Fibroblast of skin of abdomen (primary cell): ENCODE measurements around the gene IQGAP2.

Source experiments
- DNase-seq: peaks from one replicate; pipeline ENCODE4 v3.0.0-alpha.2; 2013

IQGAP2 gene

DNA sequence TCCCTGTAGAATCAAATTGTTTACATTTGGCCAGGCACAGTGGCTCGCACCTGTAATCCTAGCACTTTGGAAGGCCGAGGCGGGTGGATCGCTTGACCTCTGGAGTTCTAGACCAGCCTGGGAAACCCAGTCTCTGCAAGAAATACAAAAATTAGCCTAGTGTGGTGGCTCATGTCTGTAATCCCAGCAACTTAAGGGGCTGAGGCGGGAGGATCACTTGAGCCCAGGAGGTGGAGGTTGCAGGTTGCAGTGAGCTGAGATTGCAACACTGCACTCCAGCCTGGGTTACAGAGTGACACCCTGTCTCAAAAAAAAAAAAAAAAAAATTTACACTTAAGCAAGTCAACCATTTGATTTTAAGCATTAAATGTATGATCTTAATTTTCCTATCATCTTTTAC is 17.5 kb upstream of the IQGAP2 start:
- DNase-seq = no peak

GRCh38 chr5:76386360-76386759 is 16.7 kb upstream of the IQGAP2 start:
- no peak for DNase-seq

- DNase-seq = no peak
Observed at GRCh38 chr5:76388236-76388635, 14.8 kb upstream of the IQGAP2 start.

GRCh38 chr5:76388791-76389512 is 14.1 kb upstream of the IQGAP2 start:
- no peak for DNase-seq

DNA sequence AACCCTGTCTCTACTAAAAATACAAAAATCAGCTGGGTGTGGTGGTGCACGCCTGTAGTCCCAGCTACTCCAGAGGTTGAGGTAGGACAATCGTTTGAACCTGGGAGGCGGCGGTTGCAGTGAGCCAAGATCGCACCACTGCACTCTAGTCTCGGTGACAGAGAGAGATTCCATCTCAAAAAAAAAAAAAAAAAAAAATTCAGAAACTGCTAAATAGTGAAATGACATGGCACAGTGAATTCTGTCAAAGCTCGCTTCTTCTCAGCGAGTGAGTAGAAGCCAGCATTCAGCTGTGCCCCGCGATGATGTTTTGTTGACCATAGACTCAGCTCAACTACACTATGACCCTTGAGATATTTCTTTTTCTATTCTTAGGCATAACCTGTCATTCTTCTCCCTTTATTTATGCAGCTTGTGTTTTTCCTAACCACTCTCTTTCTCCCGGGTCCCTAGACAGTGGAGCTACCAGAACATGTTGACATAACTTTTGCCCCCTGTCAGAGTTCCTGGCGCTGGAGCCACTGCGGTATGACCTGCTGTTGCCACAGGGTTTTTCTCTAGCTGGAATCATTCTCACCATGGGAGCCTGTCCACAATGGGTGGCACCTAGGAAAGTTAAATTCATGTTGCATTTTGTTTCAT is 13.5 kb upstream of the IQGAP2 start:
- DNase-seq = no peak

GRCh38 chr5:76391014-76391413 is 12.1 kb upstream of the IQGAP2 start:
- DNase-seq = no peak

DNA sequence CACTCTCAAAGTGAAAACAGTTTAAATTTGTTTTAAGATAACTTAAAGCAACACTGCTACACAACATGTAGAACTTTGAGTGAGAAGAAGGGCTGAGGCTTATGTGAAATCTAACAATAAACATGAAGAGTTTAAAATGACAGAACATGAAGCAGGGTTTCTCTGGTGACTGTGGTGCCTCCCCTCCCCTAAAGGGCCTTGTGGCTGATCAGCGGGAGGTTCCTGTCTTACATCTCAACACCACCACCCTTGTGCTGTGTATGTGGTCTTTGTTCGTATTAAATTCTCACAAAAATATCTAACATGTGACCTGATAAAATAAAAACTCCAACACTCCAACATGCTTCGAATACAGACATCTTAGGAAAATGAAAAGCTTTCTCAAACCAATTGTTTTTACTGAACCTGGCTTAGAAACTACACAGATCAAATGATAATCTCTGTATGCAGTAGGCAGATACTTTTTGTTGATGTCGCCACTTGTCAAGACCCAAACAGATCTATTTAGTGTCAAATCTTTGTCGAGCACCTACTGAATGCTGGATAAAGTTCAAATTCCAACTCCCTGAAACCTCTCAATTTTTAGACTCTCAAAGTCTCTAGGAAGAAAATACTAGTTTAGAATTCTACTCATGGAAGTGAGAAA is 9.9 kb upstream of the IQGAP2 start:
- no peak for DNase-seq

DNA sequence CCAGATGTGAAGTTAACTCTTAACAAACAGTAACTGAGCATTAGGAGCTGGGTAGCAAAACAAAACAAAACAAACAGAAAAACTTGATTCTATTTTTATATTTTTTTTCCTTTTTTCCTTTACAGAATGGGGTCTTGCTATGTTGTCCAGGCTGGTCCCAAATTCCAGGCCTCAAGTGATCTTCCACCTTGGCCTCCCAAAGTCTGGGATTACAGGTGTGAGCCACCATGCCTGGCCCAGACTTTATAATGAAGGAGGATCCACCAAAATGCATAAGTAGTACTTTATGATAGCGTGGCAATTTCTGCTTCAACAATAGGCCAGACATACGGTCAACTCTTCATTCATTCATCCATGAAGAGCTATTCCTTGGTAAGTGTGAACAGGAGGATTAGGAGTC is 5.9 kb upstream of the IQGAP2 start:
- DNase-seq = no peak

DNA sequence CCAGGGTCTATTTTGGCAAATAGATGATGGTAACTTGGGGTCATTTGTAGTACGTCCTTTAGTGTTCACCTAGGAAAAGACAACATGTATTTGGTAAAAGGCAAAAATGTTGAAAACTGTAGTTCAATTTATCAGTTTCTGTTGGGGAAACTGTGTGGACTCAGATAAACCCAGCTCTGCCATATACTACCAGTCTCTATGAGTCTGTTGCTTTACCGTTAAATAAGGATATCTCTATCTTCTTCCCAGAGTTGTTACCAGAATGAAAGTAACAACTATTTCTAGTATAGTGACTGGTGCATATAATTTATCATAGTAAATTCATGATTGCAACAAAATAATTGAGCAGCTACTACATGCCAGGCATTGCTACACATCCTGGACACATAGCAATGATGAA is 3.8 kb upstream of the IQGAP2 start:
- DNase-seq = no peak

DNA sequence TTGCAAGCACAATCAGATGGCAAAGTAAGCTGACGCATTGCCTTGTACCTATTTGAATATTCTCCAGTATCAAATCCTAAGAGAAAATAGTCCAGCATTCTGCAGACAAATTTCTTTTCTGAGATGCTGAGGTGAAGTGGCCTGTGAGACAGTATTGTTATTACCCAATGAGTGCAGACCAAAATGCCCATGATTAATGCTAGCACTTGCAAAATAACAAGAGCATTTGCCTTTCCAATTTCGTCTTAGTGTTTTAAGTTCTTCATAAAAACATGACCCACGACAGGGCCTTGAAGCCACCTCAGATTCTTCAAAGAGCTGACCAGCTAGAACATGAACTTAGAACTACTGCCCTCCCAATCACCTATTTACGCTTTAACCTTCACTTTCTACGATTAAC is 2.6 kb upstream of the IQGAP2 start:
- DNase-seq = no peak

GRCh38 chr5:76401801-76402250 is 1.3 kb upstream of the IQGAP2 start:
- DNase-seq = no peak

- DNase-seq = peak; percentile 4
Observed at GRCh38 chr5:76402251-76402885, 717 bp upstream of the IQGAP2 start.

DNA sequence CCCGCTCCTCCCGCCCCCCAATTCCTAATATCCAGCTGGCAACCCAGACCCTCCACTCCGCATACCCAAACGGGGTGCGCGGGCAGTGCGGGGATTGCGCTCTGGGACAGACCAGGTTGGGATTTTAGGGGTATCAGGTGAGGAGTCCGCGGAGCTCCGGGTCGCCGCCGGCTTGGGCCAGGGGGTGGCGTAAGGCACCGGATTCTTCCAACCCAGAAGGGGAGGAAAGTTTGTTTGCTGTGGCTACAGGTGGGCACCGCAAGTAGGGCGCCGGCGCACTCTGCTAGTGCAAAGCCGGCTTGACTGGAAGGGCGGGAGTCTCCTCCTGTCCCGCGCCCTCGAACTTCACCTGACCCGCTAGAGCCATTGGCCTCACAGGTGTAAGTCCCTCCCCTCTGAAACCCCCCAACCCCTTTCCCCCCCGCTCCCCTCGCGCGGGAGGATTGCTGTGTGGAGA is 709 bp downstream of the IQGAP2 start:
- DNase-seq = peak; percentile 2

DNA sequence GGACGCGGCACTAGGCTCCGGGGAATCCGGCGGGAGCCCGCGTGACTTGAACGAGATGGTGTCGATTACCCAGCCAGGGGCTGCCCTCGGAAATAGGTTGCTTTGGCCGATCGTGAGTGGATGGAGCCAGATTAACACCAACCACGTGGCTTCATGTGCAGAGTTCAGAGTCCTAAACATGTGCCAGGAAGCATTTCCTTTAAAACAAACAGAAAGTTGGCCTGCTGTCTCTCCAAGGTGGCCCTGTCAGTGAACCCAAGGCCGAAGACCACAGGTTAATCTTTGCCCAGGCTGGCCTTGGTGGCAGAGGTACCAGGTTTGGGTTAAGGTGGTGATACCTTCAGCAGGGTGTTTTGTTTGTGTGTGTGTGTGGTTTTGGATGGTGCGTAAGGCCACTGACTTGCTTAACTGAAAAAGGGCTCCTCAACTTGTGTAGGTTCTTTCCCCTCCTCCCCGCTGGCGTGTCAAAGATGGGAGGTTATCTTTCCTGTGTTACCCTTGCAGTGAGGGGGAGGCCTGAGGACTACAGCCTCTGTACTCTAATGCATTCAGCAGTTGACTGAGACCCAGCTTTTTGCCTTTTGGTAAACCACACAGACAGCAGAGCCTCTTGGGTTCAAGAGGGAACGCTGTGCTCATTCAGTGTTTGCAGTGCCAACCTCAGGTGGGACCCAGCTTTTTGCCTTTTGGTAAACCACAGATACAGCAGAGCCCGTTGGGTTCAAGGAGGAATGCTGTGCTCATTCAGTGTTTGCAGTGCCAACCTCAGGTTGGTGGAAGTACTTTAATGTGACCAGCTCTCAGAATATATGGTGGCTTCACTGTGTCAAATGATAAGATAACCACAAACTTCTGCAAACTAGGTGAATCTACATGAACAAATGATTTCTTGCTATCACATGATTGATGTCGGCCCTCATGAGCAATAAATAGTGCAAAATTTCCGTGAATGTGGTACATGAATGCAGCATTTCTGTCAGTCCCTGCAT is 1.4 kb downstream of the IQGAP2 start:
- no peak for DNase-seq

DNA sequence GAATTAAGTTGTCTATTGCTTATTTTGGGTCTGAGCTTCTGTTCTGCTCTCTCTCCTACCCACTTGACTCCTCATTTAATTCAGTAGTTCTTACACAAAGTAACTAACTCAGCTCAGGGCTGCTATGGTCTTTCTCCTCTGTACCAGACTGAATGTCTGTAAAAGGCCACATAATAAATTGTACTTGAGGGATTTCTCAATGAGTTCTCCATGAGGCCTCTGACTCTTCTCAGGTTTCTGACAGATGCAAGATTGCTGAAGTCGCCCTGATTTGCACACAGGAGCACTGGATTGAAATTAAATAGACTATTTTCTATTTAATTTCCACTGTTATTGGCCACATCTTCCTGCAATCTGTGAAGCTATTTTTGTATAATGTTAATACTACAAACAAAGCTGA is 2.9 kb downstream of the IQGAP2 start:
- DNase-seq = no peak

DNA sequence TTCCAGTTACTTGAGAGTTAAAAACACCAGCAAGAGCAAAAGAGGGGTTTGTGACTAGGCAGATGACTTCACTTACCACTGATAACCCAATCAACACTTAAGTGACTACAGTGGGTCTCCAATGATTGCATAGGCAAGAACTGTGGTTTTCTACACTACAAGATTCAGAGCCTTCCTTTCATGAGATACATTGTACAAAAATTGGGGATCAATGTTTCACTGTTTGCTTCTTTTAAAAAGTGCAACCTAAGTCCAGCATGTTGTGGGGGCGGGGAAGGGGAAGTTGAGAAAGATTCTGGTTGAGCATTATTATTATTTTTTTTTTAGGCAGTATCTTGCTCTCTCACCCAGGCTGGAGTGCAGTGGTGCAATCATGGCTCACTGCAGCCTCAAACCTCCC is 3.6 kb downstream of the IQGAP2 start:
- no peak for DNase-seq

GRCh38 chr5:76408104-76408654 is 5.1 kb downstream of the IQGAP2 start:
- no peak for DNase-seq

GRCh38 chr5:76412511-76412910 is 9.4 kb downstream of the IQGAP2 start:
- DNase-seq = no peak

GRCh38 chr5:76413746-76414145 is 10.7 kb downstream of the IQGAP2 start:
- DNase-seq = no peak

GRCh38 chr5:76414788-76415187 is 11.7 kb downstream of the IQGAP2 start:
- DNase-seq = no peak

DNA sequence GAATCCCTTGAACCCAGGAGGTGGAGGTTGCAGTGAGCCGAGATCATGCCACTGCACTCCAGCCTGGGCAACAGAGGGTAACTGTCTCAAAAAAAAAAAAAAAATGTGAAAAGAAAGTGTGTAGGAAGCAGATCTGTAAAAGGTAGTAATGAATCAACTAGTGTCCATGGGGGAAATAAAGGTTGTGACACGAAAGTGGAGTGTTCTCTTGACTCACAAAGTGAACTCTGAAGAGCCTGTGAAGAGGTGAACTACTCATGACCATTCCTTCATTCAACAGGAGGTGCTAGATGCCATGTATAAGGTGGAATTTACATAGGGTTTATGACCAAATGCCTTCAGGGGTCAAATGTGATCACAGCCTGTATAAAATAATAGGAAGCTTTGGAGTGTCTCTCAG is 12.8 kb downstream of the IQGAP2 start:
- no peak for DNase-seq
